AG10803 (cell line): ENCODE results near the gene GPANK1.
A peak's percentile ranks its signal among the peaks of the same experiment; 100 is the strongest.

Source experiments
- DNase-seq: peaks from one replicate; pipeline ENCODE4 v3.0.0; 2010; ENCODE audit warnings: low read depth
- H3K4me3 ChIP-seq: 2 replicates; pipeline ENCODE4 v1.5.1; 2011; ENCODE audit warnings: mild to moderate bottlenecking, low read length, control low read depth
- CTCF ChIP-seq: conservative IDR thresholded peaks from 2 replicates; pipeline ENCODE4 v1.5.1; 2011; ENCODE audit warnings: mild to moderate bottlenecking, low read length, control low read depth, inconsistent platforms

GPANK1 gene

DNA sequence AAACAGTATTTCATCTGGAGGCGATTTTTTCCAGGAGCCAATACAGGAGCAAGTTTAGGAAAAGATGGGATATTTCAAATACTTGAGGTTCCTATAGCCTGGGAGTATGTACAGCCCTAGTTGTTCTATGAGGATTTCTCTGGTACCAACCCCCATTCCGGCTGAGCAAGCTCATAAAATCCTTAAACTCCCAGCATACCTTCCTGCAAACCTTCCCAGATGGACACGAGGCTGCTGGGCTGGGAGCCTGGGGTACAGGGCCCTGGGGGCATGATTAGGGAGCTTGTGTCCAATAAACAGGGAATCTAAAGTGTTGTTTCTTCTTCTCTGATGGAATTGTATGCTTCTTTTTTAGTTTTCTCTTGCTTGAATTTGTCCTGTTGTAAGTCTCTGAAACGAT, 42.8 kb downstream of the GPANK1 start:
- TF ChIP-seq CTCF: no peak
- H3K4me3 ChIP-seq: peak overlapping the region; percentile 92
- peak; percentile 31 for DNase-seq

GRCh38 chr6:31621320-31621939, 43.4 kb downstream of the GPANK1 start:
- peak overlapping the region; percentile 92 for H3K4me3 ChIP-seq
- no peak for TF ChIP-seq CTCF
- no peak for DNase-seq

GRCh38 chr6:31620586-31621319, 44.0 kb downstream of the GPANK1 start, which contains the start of gene PRRC2A:
Gene PRRC2A (plus strand): TSS chr6:31620715. CDS start chr6:31622790, 2,075 bp downstream.
- no peak for DNase-seq
- H3K4me3 ChIP-seq: peak within 1 kb of the TSS; percentile 92
- no peak for TF ChIP-seq CTCF

DNA sequence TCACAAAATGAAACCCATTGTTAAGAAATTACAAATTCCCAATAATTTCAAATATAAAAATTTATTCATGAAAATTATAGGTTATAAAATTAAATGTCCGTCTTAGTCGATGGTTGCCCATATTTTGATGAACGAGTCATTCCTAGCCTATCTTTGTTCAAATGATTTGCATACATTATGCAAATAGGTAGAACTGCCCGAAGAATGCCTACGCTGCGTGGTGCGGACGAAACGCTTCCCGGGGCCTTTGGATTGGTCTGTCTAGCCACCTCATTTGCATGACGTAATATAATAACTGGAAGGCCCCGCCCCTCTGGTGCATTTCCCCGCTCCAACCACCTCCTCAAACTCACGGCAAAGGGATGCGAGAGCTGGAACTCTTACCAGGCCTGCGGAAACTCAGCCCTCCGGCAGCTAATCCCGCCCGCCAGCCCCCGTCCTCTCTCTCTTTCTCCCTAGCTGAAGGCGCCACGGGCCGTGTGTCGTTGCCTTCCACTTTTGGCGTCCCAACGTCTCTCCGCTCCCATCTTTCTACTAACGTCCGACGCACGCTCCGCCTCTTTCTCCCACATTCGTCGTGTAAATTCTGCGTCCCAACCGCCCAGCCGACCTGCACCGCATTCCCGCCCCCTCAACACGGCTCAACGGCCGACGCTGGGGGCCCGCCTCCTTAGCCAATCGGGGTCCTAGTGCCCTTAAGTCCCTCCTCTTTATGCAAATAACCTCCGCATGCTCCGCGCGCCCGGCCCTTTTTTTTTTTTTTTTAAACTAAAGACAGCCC, 44.8 kb downstream of the GPANK1 start:
- TF ChIP-seq CTCF: no peak
- H3K4me3 ChIP-seq: peak overlapping the region; percentile 79
- peak; percentile 100 for DNase-seq

- H3K4me3 ChIP-seq: no peak overlapping the region
- DNase-seq: no peak
- TF ChIP-seq CTCF: no peak
Observed at GRCh38 chr6:31617010-31617409, 47.8 kb downstream of the GPANK1 start.

DNA sequence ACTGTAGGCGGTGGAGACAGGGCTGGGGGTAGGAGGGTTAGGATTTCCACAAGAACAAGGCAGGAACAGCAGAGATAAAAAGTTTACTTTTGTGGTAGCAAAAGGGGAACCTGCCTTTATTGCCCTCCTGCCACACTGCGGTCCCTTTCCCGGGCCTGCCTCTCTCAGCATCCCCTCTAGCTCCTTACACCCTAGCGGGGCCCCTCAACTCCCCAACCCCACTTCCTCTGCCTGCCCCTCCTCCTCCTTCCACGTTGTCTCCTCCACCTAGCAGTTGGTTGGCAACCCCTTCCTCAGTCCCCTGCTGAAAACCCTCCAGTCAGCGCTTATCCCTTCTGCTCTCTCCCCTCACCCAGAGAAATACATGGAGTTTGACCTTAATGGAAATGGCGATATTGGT, 49.0 kb downstream of the GPANK1 start:
- H3K4me3 ChIP-seq: no peak overlapping the region
- TF ChIP-seq CTCF: no peak
- DNase-seq: no peak
